SIG-M5 treated with dmso at 0.1 percent for 504 hours (cell line): Measurements from ENCODE around the gene KIF7.

Experiments used
- DNase-seq: peaks from one replicate; lab custom pipeline; 2025; ENCODE audit not compliant: unreplicated experiment; lab: John Stamatoyannopoulos, UW

Gene KIF7

GRCh38 chr15:89648106-89649012 lies 6.9 kb downstream of the KIF7 start:
- no peak for DNase-seq

- DNase-seq, result peak; percentile 36
Measured at GRCh38 chr15:89647191-89647851, 7.9 kb downstream of the KIF7 start.

- no peak for DNase-seq
Measured at GRCh38 chr15:89646416-89647141, 8.7 kb downstream of the KIF7 start.

- no peak for DNase-seq
Measured at GRCh38 chr15:89645680-89646079, 9.6 kb downstream of the KIF7 start.

GRCh38 chr15:89642106-89642505 lies 13.2 kb downstream of the KIF7 start:
- DNase-seq, result no peak

- DNase-seq, result no peak
Measured at GRCh38 chr15:89641053-89641452, 14.2 kb downstream of the KIF7 start.

GRCh38 chr15:89640245-89640644 lies 15.0 kb downstream of the KIF7 start:
- no peak for DNase-seq

GRCh38 chr15:89633585-89633984 lies 21.7 kb downstream of the KIF7 start:
- DNase-seq, result no peak

GRCh38 chr15:89632563-89633430 lies 22.5 kb downstream of the KIF7 start:
- no peak for DNase-seq

GRCh38 chr15:89631902-89632264 lies 23.4 kb downstream of the KIF7 start:
- DNase-seq, result no peak

- DNase-seq, result no peak
Measured at GRCh38 chr15:89630974-89631901, 24.0 kb downstream of the KIF7 start.

GRCh38 chr15:89630260-89630659 lies 25.0 kb downstream of the KIF7 start:
- no peak for DNase-seq

GRCh38 chr15:89629829-89630228 lies 25.4 kb downstream of the KIF7 start:
- no peak for DNase-seq

GRCh38 chr15:89628806-89629715 lies 26.2 kb downstream of the KIF7 start:
- peak; percentile 33 for DNase-seq

GRCh38 chr15:89628301-89628700 lies 27.0 kb downstream of the KIF7 start:
- DNase-seq, result no peak

- no peak for DNase-seq
Measured at GRCh38 chr15:89627256-89627970, 27.9 kb downstream of the KIF7 start.

GRCh38 chr15:89625716-89626115 lies 29.6 kb downstream of the KIF7 start:
- no peak for DNase-seq

GRCh38 chr15:89623165-89623564 lies 32.1 kb downstream of the KIF7 start:
- DNase-seq, result no peak
